Measurements from ENCODE around the gene ANAPC16.

The ANAPC16 gene

GRCh38 chr10:72215611-72216549, at the start of gene ANAPC16, which contains the start of gene ASCC1:
Gene ANAPC16, plus strand, starts transcription at chr10:72216012. Its CDS starts 7,903 bp downstream, at chr10:72223915.
Gene ASCC1, minus strand, starts transcription at chr10:72216276. Its CDS starts 2,978 bp downstream, at chr10:72213298.
- Histone ChIP-seq H3K27me3 (ENCODE audit: control insufficient read depth in 1 of 2, insufficient read depth in 2 of 2, low read length in 2 of 2) (no peaks in the 10 kb centered on the region), H3K36me3 (ENCODE audit: control insufficient read depth in 1 of 2, insufficient read depth in 2 of 2, low read length in 2 of 2) (peaks cover 0 to 5% of the 10 kb centered on the region in 2 donors), H3K9me3 (ENCODE audit: control insufficient read depth in 1 of 2, low read length in 2 of 2) (no peaks in the 10 kb centered on the region), H3K27ac (ENCODE audit: low read depth, low read length) (peak within 1 kb of the TSS; percentile 100), H3K9ac (ENCODE audit: low read depth in 1 of 2, low read length in 2 of 2) (peak within 1 kb of the TSS; percentile 88 to 97), H3K4me3 (ENCODE audit: low read depth in 1 of 2, low read length in 2 of 2) (peak within 1 kb of the TSS; percentile 96 to 97), H3K4me1 (ENCODE audit: control insufficient read depth in 1 of 2, insufficient read depth in 2 of 2, low read length in 2 of 2) (peaks cover 26 to 27% of the 10 kb centered on the region in 2 donors)

DNA sequence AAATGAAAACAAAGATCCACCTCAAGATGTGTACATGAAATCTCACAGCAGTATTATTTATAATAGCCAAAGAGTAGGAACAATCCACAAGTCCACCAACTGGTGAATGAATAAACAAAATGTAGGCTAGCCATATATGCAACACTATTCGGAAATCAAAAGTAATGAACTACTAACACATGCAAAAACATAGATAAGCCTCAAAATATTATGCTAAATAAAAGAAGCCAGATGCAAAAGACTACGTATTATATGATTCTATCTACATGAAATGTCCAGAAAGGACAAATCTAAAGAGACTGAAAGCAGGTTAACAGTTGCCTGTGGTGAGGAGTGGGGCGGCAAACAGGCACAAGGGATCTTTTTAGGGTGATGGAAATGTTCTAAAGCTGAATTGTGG, 48.7 kb upstream of the ANAPC16 start:
- no peak overlapping the region for H3K9ac ChIP-seq (ENCODE audit: low read depth in 1 of 2, low read length in 2 of 2)
- H3K4me1 ChIP-seq (ENCODE audit: control insufficient read depth in 1 of 2, insufficient read depth in 2 of 2, low read length in 2 of 2): peaks cover 0 to 5% of the 10 kb centered on the region in 2 donors
- H3K27ac ChIP-seq (ENCODE audit: low read depth, low read length): no peak overlapping the region
- no peaks in the 10 kb centered on the region for H3K27me3 ChIP-seq (ENCODE audit: control insufficient read depth in 1 of 2, insufficient read depth in 2 of 2, low read length in 2 of 2)
- no peaks in the 10 kb centered on the region for H3K36me3 ChIP-seq (ENCODE audit: control insufficient read depth in 1 of 2, insufficient read depth in 2 of 2, low read length in 2 of 2)
- no peak overlapping the region for H3K4me3 ChIP-seq (ENCODE audit: low read depth in 1 of 2, low read length in 2 of 2)
- no peaks in the 10 kb centered on the region for H3K9me3 ChIP-seq (ENCODE audit: control insufficient read depth in 1 of 2, low read length in 2 of 2)

DNA sequence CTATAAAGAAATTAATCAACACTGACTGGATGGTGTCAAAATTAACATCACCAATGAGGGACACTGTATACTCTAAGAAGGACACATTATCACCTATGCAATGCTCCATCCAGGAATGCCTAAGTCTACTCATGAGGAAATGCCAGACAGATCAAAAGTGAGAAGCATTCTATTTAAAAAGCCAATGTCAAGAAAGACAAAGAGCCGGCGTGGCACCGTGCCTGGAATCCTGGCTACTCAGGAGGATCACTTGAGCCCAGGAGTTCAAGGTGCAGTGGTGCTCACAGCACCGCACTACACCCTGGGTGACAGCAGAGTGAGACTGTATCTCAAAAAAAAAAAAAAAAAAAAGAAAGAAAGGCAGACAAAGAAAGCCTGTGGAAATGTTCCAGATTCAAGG, 45.5 kb upstream of the ANAPC16 start:
- peaks cover 0 to 5% of the 10 kb centered on the region in 2 donors for H3K4me1 ChIP-seq (ENCODE audit: control insufficient read depth in 1 of 2, insufficient read depth in 2 of 2, low read length in 2 of 2)
- H3K27me3 ChIP-seq (ENCODE audit: control insufficient read depth in 1 of 2, insufficient read depth in 2 of 2, low read length in 2 of 2): no peaks in the 10 kb centered on the region
- no peak overlapping the region for H3K4me3 ChIP-seq (ENCODE audit: low read depth in 1 of 2, low read length in 2 of 2)
- H3K27ac ChIP-seq (ENCODE audit: low read depth, low read length): no peak overlapping the region
- peaks cover 0 to 3% of the 10 kb centered on the region in 2 donors for H3K36me3 ChIP-seq (ENCODE audit: control insufficient read depth in 1 of 2, insufficient read depth in 2 of 2, low read length in 2 of 2)
- H3K9ac ChIP-seq (ENCODE audit: low read depth in 1 of 2, low read length in 2 of 2): no peak overlapping the region
- H3K9me3 ChIP-seq (ENCODE audit: control insufficient read depth in 1 of 2, low read length in 2 of 2): no peaks in the 10 kb centered on the region

DNA sequence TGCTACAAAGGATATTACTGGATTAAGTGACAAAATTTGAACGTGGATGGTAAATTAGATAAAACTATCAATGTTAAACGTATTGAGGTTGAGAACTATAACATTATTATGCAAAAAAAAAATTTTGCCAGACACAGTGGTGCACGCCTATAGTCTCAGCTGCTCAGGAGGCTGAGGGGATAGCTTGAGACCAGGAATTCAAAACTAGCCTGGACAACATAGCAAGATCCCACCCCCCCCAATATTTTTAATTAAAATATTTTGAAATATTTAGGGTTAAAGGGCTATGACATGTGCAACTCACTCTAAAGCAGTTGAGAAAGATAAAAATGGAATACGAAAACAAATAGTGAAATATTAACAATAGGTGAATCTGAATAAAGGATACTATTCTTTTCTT, 45.1 kb upstream of the ANAPC16 start:
- no peak overlapping the region for H3K27ac ChIP-seq (ENCODE audit: low read depth, low read length)
- no peaks in the 10 kb centered on the region for H3K9me3 ChIP-seq (ENCODE audit: control insufficient read depth in 1 of 2, low read length in 2 of 2)
- no peaks in the 10 kb centered on the region for H3K27me3 ChIP-seq (ENCODE audit: control insufficient read depth in 1 of 2, insufficient read depth in 2 of 2, low read length in 2 of 2)
- no peak overlapping the region for H3K9ac ChIP-seq (ENCODE audit: low read depth in 1 of 2, low read length in 2 of 2)
- H3K36me3 ChIP-seq (ENCODE audit: control insufficient read depth in 1 of 2, insufficient read depth in 2 of 2, low read length in 2 of 2): peaks cover 0 to 3% of the 10 kb centered on the region in 2 donors
- H3K4me1 ChIP-seq (ENCODE audit: control insufficient read depth in 1 of 2, insufficient read depth in 2 of 2, low read length in 2 of 2): peaks cover 0 to 5% of the 10 kb centered on the region in 2 donors
- H3K4me3 ChIP-seq (ENCODE audit: low read depth in 1 of 2, low read length in 2 of 2): no peak overlapping the region

DNA sequence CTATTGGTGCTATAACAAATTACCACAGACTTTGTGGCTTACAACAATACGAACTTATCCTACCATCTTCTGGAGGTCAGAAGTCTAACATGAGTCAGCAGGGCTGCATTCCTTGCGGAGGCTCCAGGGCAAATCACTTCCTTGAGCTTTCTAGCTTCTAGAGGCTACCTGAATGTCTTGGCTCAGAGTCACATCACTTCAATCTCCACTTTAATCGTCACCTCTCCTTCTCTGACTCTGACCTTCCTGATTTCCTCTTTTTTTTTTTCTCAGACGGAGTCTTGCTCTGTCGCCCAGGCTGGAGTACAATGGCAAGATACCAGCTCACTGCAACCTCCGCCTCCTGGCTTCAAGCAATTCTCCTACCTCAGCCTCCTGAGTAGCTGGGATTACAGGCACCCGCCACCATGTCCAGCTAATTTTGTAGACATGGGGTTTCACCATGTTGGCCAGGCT, 44.6 kb upstream of the ANAPC16 start:
- peaks cover 0 to 5% of the 10 kb centered on the region in 2 donors for H3K4me1 ChIP-seq (ENCODE audit: control insufficient read depth in 1 of 2, insufficient read depth in 2 of 2, low read length in 2 of 2)
- no peaks in the 10 kb centered on the region for H3K27me3 ChIP-seq (ENCODE audit: control insufficient read depth in 1 of 2, insufficient read depth in 2 of 2, low read length in 2 of 2)
- H3K9ac ChIP-seq (ENCODE audit: low read depth in 1 of 2, low read length in 2 of 2): no peak overlapping the region
- H3K27ac ChIP-seq (ENCODE audit: low read depth, low read length): no peak overlapping the region
- H3K4me3 ChIP-seq (ENCODE audit: low read depth in 1 of 2, low read length in 2 of 2): no peak overlapping the region
- H3K9me3 ChIP-seq (ENCODE audit: control insufficient read depth in 1 of 2, low read length in 2 of 2): no peaks in the 10 kb centered on the region
- H3K36me3 ChIP-seq (ENCODE audit: control insufficient read depth in 1 of 2, insufficient read depth in 2 of 2, low read length in 2 of 2): peaks cover 0 to 3% of the 10 kb centered on the region in 2 donors

- no peaks in the 10 kb centered on the region for H3K9me3 ChIP-seq (ENCODE audit: control insufficient read depth in 1 of 2, low read length in 2 of 2)
- peaks cover 0 to 6% of the 10 kb centered on the region in 2 donors for H3K36me3 ChIP-seq (ENCODE audit: control insufficient read depth in 1 of 2, insufficient read depth in 2 of 2, low read length in 2 of 2)
- H3K4me1 ChIP-seq (ENCODE audit: control insufficient read depth in 1 of 2, insufficient read depth in 2 of 2, low read length in 2 of 2): peaks cover 0 to 5% of the 10 kb centered on the region in 2 donors
- H3K4me3 ChIP-seq (ENCODE audit: low read depth in 1 of 2, low read length in 2 of 2): no peak overlapping the region
- no peak overlapping the region for H3K9ac ChIP-seq (ENCODE audit: low read depth in 1 of 2, low read length in 2 of 2)
- no peaks in the 10 kb centered on the region for H3K27me3 ChIP-seq (ENCODE audit: control insufficient read depth in 1 of 2, insufficient read depth in 2 of 2, low read length in 2 of 2)
- H3K27ac ChIP-seq (ENCODE audit: low read depth, low read length): no peak overlapping the region
Measured at GRCh38 chr10:72173262-72173618, 42.6 kb upstream of the ANAPC16 start.

DNA sequence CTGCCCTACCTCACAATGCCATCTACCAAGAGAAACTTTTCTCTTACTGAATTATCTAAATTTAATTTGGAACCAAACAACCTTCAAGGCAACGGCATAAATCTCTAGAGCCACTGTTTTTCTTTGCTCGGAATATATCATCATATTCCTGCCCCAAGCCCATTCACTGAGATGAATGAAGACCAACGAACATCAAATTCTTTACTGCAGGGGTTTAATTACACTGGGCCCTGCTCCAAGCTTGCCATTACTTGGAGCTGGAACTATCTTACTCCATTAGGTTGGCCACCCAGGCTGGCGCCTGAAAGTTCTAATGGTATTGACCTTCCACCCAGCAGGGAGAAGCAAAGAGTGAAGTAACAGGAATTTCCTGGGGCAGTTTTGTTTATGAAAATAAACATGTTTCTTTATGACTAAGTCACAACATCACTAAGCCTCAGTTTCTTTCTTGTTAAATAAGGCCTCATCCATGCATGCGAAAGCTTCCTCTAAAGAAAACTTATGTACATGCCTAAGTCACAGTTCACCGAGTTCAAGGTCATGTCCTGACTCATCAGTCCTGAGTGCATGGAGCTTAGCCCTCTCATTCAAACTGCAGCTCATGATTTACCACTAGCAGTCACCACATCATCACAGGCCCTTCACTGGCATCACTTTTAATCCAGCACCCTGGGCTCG, 42.1 kb upstream of the ANAPC16 start:
- Histone ChIP-seq H3K36me3 (ENCODE audit: control insufficient read depth in 1 of 2, insufficient read depth in 2 of 2, low read length in 2 of 2) (peaks cover 0 to 9% of the 10 kb centered on the region in 2 donors), H3K9ac (ENCODE audit: low read depth in 1 of 2, low read length in 2 of 2) (no peak overlapping the region), H3K4me1 (ENCODE audit: control insufficient read depth in 1 of 2, insufficient read depth in 2 of 2, low read length in 2 of 2) (peaks cover 0 to 5% of the 10 kb centered on the region in 2 donors), H3K27ac (ENCODE audit: low read depth, low read length) (no peak overlapping the region), H3K27me3 (ENCODE audit: control insufficient read depth in 1 of 2, insufficient read depth in 2 of 2, low read length in 2 of 2) (no peaks in the 10 kb centered on the region), H3K9me3 (ENCODE audit: control insufficient read depth in 1 of 2, low read length in 2 of 2) (no peaks in the 10 kb centered on the region), H3K4me3 (ENCODE audit: low read depth in 1 of 2, low read length in 2 of 2) (no peak overlapping the region)

GRCh38 chr10:72174297-72174662, 41.5 kb upstream of the ANAPC16 start:
- Histone ChIP-seq H3K4me1 (ENCODE audit: control insufficient read depth in 1 of 2, insufficient read depth in 2 of 2, low read length in 2 of 2) (peaks cover 0 to 5% of the 10 kb centered on the region in 2 donors), H3K4me3 (ENCODE audit: low read depth in 1 of 2, low read length in 2 of 2) (no peak overlapping the region), H3K27ac (ENCODE audit: low read depth, low read length) (no peak overlapping the region), H3K27me3 (ENCODE audit: control insufficient read depth in 1 of 2, insufficient read depth in 2 of 2, low read length in 2 of 2) (no peaks in the 10 kb centered on the region), H3K9ac (ENCODE audit: low read depth in 1 of 2, low read length in 2 of 2) (no peak overlapping the region), H3K9me3 (ENCODE audit: control insufficient read depth in 1 of 2, low read length in 2 of 2) (no peaks in the 10 kb centered on the region), H3K36me3 (ENCODE audit: control insufficient read depth in 1 of 2, insufficient read depth in 2 of 2, low read length in 2 of 2) (peaks cover 0 to 9% of the 10 kb centered on the region in 2 donors)

- no peak overlapping the region for H3K9ac ChIP-seq (ENCODE audit: low read depth in 1 of 2, low read length in 2 of 2)
- H3K27ac ChIP-seq (ENCODE audit: low read depth, low read length): no peak overlapping the region
- H3K27me3 ChIP-seq (ENCODE audit: control insufficient read depth in 1 of 2, insufficient read depth in 2 of 2, low read length in 2 of 2): no peaks in the 10 kb centered on the region
- peaks cover 0 to under 1% of the 10 kb centered on the region in 2 donors for H3K4me1 ChIP-seq (ENCODE audit: control insufficient read depth in 1 of 2, insufficient read depth in 2 of 2, low read length in 2 of 2)
- H3K9me3 ChIP-seq (ENCODE audit: control insufficient read depth in 1 of 2, low read length in 2 of 2): no peaks in the 10 kb centered on the region
- H3K36me3 ChIP-seq (ENCODE audit: control insufficient read depth in 1 of 2, insufficient read depth in 2 of 2, low read length in 2 of 2): peaks cover 0 to 9% of the 10 kb centered on the region in 2 donors
- no peak overlapping the region for H3K4me3 ChIP-seq (ENCODE audit: low read depth in 1 of 2, low read length in 2 of 2)
Measured at GRCh38 chr10:72175149-72175548, 40.7 kb upstream of the ANAPC16 start.

- Histone ChIP-seq H3K4me3 (ENCODE audit: low read depth in 1 of 2, low read length in 2 of 2) (no peak overlapping the region), H3K27ac (ENCODE audit: low read depth, low read length) (no peak overlapping the region), H3K4me1 (ENCODE audit: control insufficient read depth in 1 of 2, insufficient read depth in 2 of 2, low read length in 2 of 2) (no peaks in the 10 kb centered on the region), H3K36me3 (ENCODE audit: control insufficient read depth in 1 of 2, insufficient read depth in 2 of 2, low read length in 2 of 2) (peaks cover 0 to 9% of the 10 kb centered on the region in 2 donors), H3K9me3 (ENCODE audit: control insufficient read depth in 1 of 2, low read length in 2 of 2) (no peaks in the 10 kb centered on the region), H3K27me3 (ENCODE audit: control insufficient read depth in 1 of 2, insufficient read depth in 2 of 2, low read length in 2 of 2) (no peaks in the 10 kb centered on the region), H3K9ac (ENCODE audit: low read depth in 1 of 2, low read length in 2 of 2) (no peak overlapping the region)
Measured at GRCh38 chr10:72176701-72177100, 39.1 kb upstream of the ANAPC16 start.

Data from duodenal mucosa (tissue), 2 donors.